IPS-18c (cell line): ENCODE data around the gene CASP10.

Experiments used
- H3K4me3 ChIP-seq: 2 replicates; pipeline ENCODE4 v1.7.0; 2013; ENCODE audit warnings: low read depth, mild to moderate bottlenecking, low read length, moderate library complexity; ENCODE audit not compliant: insufficient read depth
- H3K9me3 ChIP-seq: one replicate; pipeline ENCODE4 v1.6.1; 2013; ENCODE audit warnings: mild to moderate bottlenecking, low read length, moderate library complexity; ENCODE audit not compliant: control insufficient read depth, insufficient read depth

The CASP10 gene

GRCh38 chr2:201261906-201262305, 79.0 kb downstream of the CASP10 start:
- Histone ChIP-seq H3K9me3 (no peaks in the 10 kb centered on the region), H3K4me3 (no peak overlapping the region)

GRCh38 chr2:201262718-201263117, 79.8 kb downstream of the CASP10 start:
- H3K4me3 ChIP-seq: no peak overlapping the region
- H3K9me3 ChIP-seq: no peaks in the 10 kb centered on the region

- Histone ChIP-seq H3K4me3 (no peak overlapping the region), H3K9me3 (no peaks in the 10 kb centered on the region)
Observed at GRCh38 chr2:201263779-201264178, 80.8 kb downstream of the CASP10 start.

- H3K9me3 ChIP-seq: no peaks in the 10 kb centered on the region
- no peak overlapping the region for H3K4me3 ChIP-seq
Observed at GRCh38 chr2:201264472-201265173, 81.7 kb downstream of the CASP10 start.

- H3K9me3 ChIP-seq: no peaks in the 10 kb centered on the region
- H3K4me3 ChIP-seq: no peak overlapping the region
Observed at GRCh38 chr2:201266629-201267028, 83.7 kb downstream of the CASP10 start.

- Histone ChIP-seq H3K4me3 (no peak overlapping the region), H3K9me3 (no peaks in the 10 kb centered on the region)
Observed at GRCh38 chr2:201267278-201268030, 84.5 kb downstream of the CASP10 start.

GRCh38 chr2:201269764-201270163, 86.8 kb downstream of the CASP10 start:
- H3K4me3 ChIP-seq: no peak overlapping the region

GRCh38 chr2:201270293-201271001, 87.5 kb downstream of the CASP10 start:
- no peak overlapping the region for H3K4me3 ChIP-seq
- no peaks in the 10 kb centered on the region for H3K9me3 ChIP-seq

More at GRCh38 chr2:201269764-201270163, 86.8 kb downstream of the CASP10 start:
- no peaks in the 10 kb centered on the region for H3K9me3 ChIP-seq

GRCh38 chr2:201271917-201272316, 89.0 kb downstream of the CASP10 start:
- Histone ChIP-seq H3K4me3 (no peak overlapping the region), H3K9me3 (no peaks in the 10 kb centered on the region)

- no peaks in the 10 kb centered on the region for H3K9me3 ChIP-seq
Observed at GRCh38 chr2:201273330-201273983, 90.5 kb downstream of the CASP10 start.

GRCh38 chr2:201275069-201275468, 92.1 kb downstream of the CASP10 start:
- Histone ChIP-seq H3K4me3 (no peak overlapping the region), H3K9me3 (no peaks in the 10 kb centered on the region)

More at GRCh38 chr2:201273330-201273983, 90.5 kb downstream of the CASP10 start:
- no peak overlapping the region for H3K4me3 ChIP-seq

- Histone ChIP-seq H3K4me3 (no peak overlapping the region), H3K9me3 (no peaks in the 10 kb centered on the region)
Observed at GRCh38 chr2:201275990-201276389, 93.0 kb downstream of the CASP10 start.

- no peak overlapping the region for H3K4me3 ChIP-seq
- no peaks in the 10 kb centered on the region for H3K9me3 ChIP-seq
Observed at GRCh38 chr2:201276511-201276910, 93.6 kb downstream of the CASP10 start.
